Right lobe of liver (tissue), 6 donors: ENCODE data around the gene UNKL. TPM values are rescaled to one million over a fixed set of nuclear protein-coding genes. Genes with fewer than 3 reads are reported as not detected.

Experiments
- ATAC-seq, 4 donors: fragments of 200-7000 bp; cut with Tn5 transposase; one replicate each; pipeline ENCODE4 v1.9.1; 2020; ENCODE audit warnings: mild to moderate bottlenecking in 4 of 4, moderate library complexity in 4 of 4
- DNase-seq, 3 donors: peaks; one replicate each; pipeline ENCODE4 v3.0.0-alpha.2; 2020
- H3K27ac ChIP-seq, 3 donors: fragments of 200-600 bp; one replicate each; pipeline ENCODE4 v1.8.0; 2022
- H3K27me3 ChIP-seq, 2 donors: fragments of 200-600 bp; one replicate each; pipeline ENCODE4 v1.8.0; 2022
- H3K36me3 ChIP-seq, 4 donors: fragments of 200-600 bp; sonication (generic) in 1 of 4; one replicate each; pipeline versions ENCODE4 v1.5.1 to v1.8.0; 2017 to 2022; ENCODE audit warnings: control low read depth in 1 of 4
- H3K4me1 ChIP-seq, 4 donors: fragments of 200-600 bp; sonication (generic) in 1 of 4; one replicate each; pipeline versions ENCODE4 v1.5.1 to v1.8.0; 2017 to 2022; ENCODE audit warnings: control low read depth in 1 of 4
- H3K4me3 ChIP-seq, 3 donors: fragments of 200-600 bp; one replicate each; pipeline ENCODE4 v1.8.0; 2022
- H3K9me3 ChIP-seq, 4 donors: fragments of 200-600 bp; sonication (generic) in 1 of 4; one replicate each; pipeline versions ENCODE4 v1.5.1 to v1.8.0; 2017 to 2022; ENCODE audit warnings: control low read depth in 1 of 4
- CTCF ChIP-seq, 4 donors: fragments of 200-600 bp in 3 of 4; fragments of 450-650 bp in 1 of 4; IDR thresholded peaks; one replicate each; pipeline versions ENCODE4 v1.5.1 to v1.8.0; 2016 to 2022; ENCODE audit warnings: antibody characterized with exemption in 4 of 4, mild to moderate bottlenecking in 2 of 4
- POLR2A ChIP-seq: fragments of 450-650 bp; IDR thresholded peaks from one replicate; pipeline ENCODE4 v1.6.1; 2017; ENCODE audit warnings: antibody characterized with exemption, mild to moderate bottlenecking
- WGBS: methylation state at CpG from one replicate; pipeline ENCODE4 v1.1.6; 2018; ENCODE audit warnings: low coverage, low lambda C conversion rate; ENCODE audit not compliant: insufficient coverage; ENCODE audit errors: missing lambda C conversion rate; 5-methylcytosine and 5-hydroxymethylcytosine counted together
- intact Hi-C, 2 donors: fragments of 100-400 bp; cut with DNase I; formaldehyde crosslinking; loops; one replicate each; pipeline versions ENCODE4 v1.11.2 to v1.14.1; 2022
- total RNA-seq, 6 experiments: library from RNA; depleted of rRNA in 2 of 6; stranded (reverse); fragments of >200 nt in 2 of 6; fragmentation: NEBNext Ultra II Directional in 3 of 6; extraction: Animal tissue kit (Norgen Biotek cat#: 25700) in 3 of 6; gene quantifications; one replicate each; pipeline versions ENCODE4 v1.1.0 to v1.2.4, GENCODE V29; 2016 to 2023
- donor health status: DM: no; HTN: yes; CAD: no.
- donor health status: DM: no; HTN: no; CAD: no.
- donor health status: DM: no; HTN: no; CAD: no.
- donor health status: DM: no; HTN: yes; CAD: no.
- donor health status: DM: no; HTN: yes; CAD: no.

UNKL gene
- total RNA-seq, 6 experiments from 2014 or later, result 9.0 to 14.2 (median 12.0) TPM

- peaks cover 0 to 11% (median 5%) of the 10 kb centered on the region in 4 donors for H3K4me1 ChIP-seq
- H3K27me3 ChIP-seq, result no peaks in the 10 kb centered on the region
- no peak overlapping the region for H3K4me3 ChIP-seq
- DNase-seq (no peak), ATAC-seq (no peak)
- TF ChIP-seq POLR2A, result no peak
- no peak for TF ChIP-seq CTCF (IDR thresholded peaks at IDR 0.05)
- H3K36me3 ChIP-seq, result no peaks in the 10 kb centered on the region
- H3K27ac ChIP-seq, result no peak overlapping the region
- no peaks in the 10 kb centered on the region for H3K9me3 ChIP-seq
- WGBS, result 100% methylated on average over 1 of the region's 42 CpGs
- intact Hi-C loops, result no loop called here
Measured at GRCh38 chr16:1426734-1427471, 12.4 kb upstream of the UNKL start.

- no peaks in the 10 kb centered on the region for H3K9me3 ChIP-seq
- H3K4me1 ChIP-seq, result peaks cover 0 to 7% (median 3%) of the 10 kb centered on the region in 4 donors
- H3K27me3 ChIP-seq, result no peaks in the 10 kb centered on the region
- intact Hi-C loops, result no loop called here
- no peak for ATAC-seq
- no peak for DNase-seq
- no peak for TF ChIP-seq CTCF (IDR thresholded peaks at IDR 0.05)
- TF ChIP-seq POLR2A, result no peak
- H3K27ac ChIP-seq, result no peak overlapping the region
- H3K36me3 ChIP-seq, result no peaks in the 10 kb centered on the region
- 83% methylated on average over 2 of the region's 16 CpGs for WGBS
- no peak overlapping the region for H3K4me3 ChIP-seq
Measured at GRCh38 chr16:1425616-1426370, 11.3 kb upstream of the UNKL start.

GRCh38 chr16:1424028-1424427 lies 9.5 kb upstream of the UNKL start:
- ATAC-seq (no peak), DNase-seq (no peak)
- intact Hi-C loops, result no loop called here
- Histone ChIP-seq H3K4me1 (peaks cover 0 to 11% (median 6%) of the 10 kb centered on the region in 4 donors), H3K36me3 (no peaks in the 10 kb centered on the region), H3K27ac (no peak overlapping the region), H3K9me3 (no peaks in the 10 kb centered on the region), H3K27me3 (no peaks in the 10 kb centered on the region), H3K4me3 (no peak overlapping the region)
- TF ChIP-seq CTCF (IDR thresholded peaks at IDR 0.05) (no peak), POLR2A (no peak)
- WGBS, result 87% methylated on average over 3 of the region's 12 CpGs

GRCh38 chr16:1422076-1422475 lies 7.6 kb upstream of the UNKL start:
- 89% methylated on average over 4 of the region's 10 CpGs for WGBS
- DNase-seq, result no peak

More at GRCh38 chr16:1422076-1422475, 7.6 kb upstream of the UNKL start:
- intact Hi-C loops, result no loop called here
- TF ChIP-seq CTCF (IDR thresholded peaks at IDR 0.05), result no peak
- no peak for TF ChIP-seq POLR2A
- Histone ChIP-seq H3K27ac (no peak overlapping the region), H3K4me3 (no peak overlapping the region), H3K4me1 (peaks cover 0 to 11% (median 6%) of the 10 kb centered on the region in 4 donors), H3K36me3 (no peaks in the 10 kb centered on the region), H3K27me3 (no peaks in the 10 kb centered on the region), H3K9me3 (no peaks in the 10 kb centered on the region)
- ATAC-seq, result no peak
